Gastroesophageal sphincter (tissue), 4 donors: ENCODE measurements around the gene UEVLD. TPM values are rescaled to one million over a fixed set of nuclear protein-coding genes. Genes with fewer than 3 reads are reported as not detected.

Experiments used
- ATAC-seq: fragments of 150-250 bp; one replicate; pipeline ENCODE4 v1.9.1; 2016; ENCODE audit warnings: mild to moderate bottlenecking, moderate library complexity
- H3K27ac ChIP-seq, 4 donors: fragments of 200-600 bp; sonication (generic) in 3 of 4; 1 replicate in 3 of 4; 2 replicates in 1 of 4; pipeline ENCODE4 v1.5.1; 2016 to 2019
- H3K27me3 ChIP-seq: fragments of 200-600 bp; sonication (generic); one replicate; pipeline ENCODE4 v1.5.1; 2019
- H3K36me3 ChIP-seq, 2 donors: fragments of 200-600 bp; sonication (generic); one replicate each; pipeline ENCODE4 v1.5.1; 2019; ENCODE audit warnings: control low read depth in 1 of 2
- H3K4me1 ChIP-seq, 3 donors: fragments of 200-600 bp; sonication (generic); 1 replicate in 2 of 3; 2 replicates in 1 of 3; pipeline ENCODE4 v1.5.1; 2016 to 2019; ENCODE audit warnings: control low read depth in 2 of 3
- H3K4me3 ChIP-seq, 2 donors: fragments of 200-600 bp; sonication (generic); one replicate each; pipeline ENCODE4 v1.5.1; 2019; ENCODE audit warnings: mild to moderate bottlenecking in 1 of 2, moderate library complexity in 1 of 2
- H3K9me3 ChIP-seq, 3 donors: fragments of 200-600 bp; sonication (generic); one replicate each; pipeline ENCODE4 v1.5.1; 2017 to 2019; ENCODE audit warnings: control low read depth in 2 of 3
- EP300 ChIP-seq: sonication (generic); formaldehyde crosslinking; IDR thresholded peaks from one replicate; pipeline ENCODE4 v1.6.1; 2017; ENCODE audit warnings: antibody characterized with exemption, mild to moderate bottlenecking
- POLR2A ChIP-seq, 2 donors: fragments of 450-650 bp; IDR thresholded peaks; one replicate each; pipeline ENCODE4 v1.6.1; 2017; ENCODE audit warnings: antibody characterized with exemption in 2 of 2, mild to moderate bottlenecking in 2 of 2, moderate library complexity in 1 of 2
- POLR2AphosphoS5 ChIP-seq: sonication (generic); formaldehyde crosslinking; IDR thresholded peaks from one replicate; pipeline ENCODE4 v1.6.1; 2017; ENCODE audit warnings: antibody characterized with exemption
- WGBS, 2 donors: methylation state at CpG; one replicate each; pipeline ENCODE4 v1.1.5; 2018; ENCODE audit warnings: low coverage in 1 of 2; 5-methylcytosine and 5-hydroxymethylcytosine counted together
- total RNA-seq, 4 donors: library from RNA; depleted of rRNA; stranded (reverse); fragments of >200 nt; gene quantifications; one replicate each; pipeline ENCODE4 v1.1.0, GENCODE V29; 2016
- TF ChIP-seq, protein P1 (sequence below), 4 experiments: fragments of 200-600 bp in 2 of 4; fragments of 450-650 bp in 2 of 4; sonication (generic) in 1 of 4; IDR thresholded peaks; one replicate each; pipeline ENCODE4 v1.5.1; 2017 to 2019; ENCODE audit warnings: antibody characterized with exemption in 4 of 4, mild to moderate bottlenecking in 2 of 4, moderate library complexity in 2 of 4

Gene UEVLD
- total RNA-seq, result 10 to 100 TPM; 33.7 to 45.6 (median 38.9) TPM

DNA sequence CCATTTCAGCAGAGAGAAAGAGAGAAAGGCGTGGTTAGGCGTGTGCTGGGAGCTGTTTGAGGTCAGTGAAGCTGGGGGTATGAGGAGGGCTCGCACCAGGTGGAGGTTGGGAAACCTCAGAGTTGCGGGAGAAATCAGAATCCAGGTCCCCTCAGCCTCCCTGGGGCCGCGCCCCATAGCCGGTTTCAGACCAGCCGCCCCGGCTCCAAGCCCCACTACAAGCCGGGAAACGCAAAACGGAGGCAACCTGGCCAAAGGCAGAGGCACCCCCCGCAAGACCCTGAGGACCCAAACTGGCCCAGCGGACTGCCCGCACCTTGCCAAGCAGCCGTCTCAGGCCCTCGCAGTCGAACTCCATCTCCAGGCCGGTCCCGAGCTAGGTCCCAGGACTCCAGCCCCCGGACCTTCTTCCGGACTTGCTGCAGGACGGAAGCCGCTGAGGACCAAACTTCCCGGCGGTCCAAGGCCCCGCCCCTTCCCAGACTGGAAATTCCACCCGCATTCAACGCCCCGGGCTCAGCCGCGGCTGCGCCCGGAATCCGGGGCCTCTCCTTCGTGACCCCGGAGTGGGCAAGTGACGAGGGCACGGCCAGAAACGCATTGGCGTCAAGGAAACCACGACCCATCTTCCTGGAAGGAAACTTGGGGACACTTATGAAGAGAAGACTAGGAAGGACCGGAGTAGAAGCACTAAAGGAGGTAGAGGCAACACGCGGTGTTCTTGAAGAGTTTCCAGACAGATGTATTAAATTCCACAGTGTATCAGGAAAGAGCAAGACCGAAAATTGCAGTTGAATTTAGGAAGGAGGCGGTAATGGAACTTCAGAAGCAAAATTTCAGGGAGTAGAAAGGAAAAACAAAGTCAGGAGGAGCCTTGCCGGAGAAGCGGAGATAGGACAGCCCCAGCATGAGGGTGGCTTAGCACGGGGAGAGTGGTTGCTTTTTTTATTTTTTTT, at the start of gene UEVLD:
Gene UEVLD, minus strand, starts transcription at position 438 of the 956 bp plus-strand sequence. Its CDS starts 80 bp downstream, at position 358.
- Histone ChIP-seq H3K27ac (peak within 1 kb of the TSS; percentile 70 to 91 (median 88)), H3K9me3 (no peaks in the 10 kb centered on the region), H3K36me3 (no peaks in the 10 kb centered on the region), H3K4me1 (peaks cover 3 to 56% (median 10%) of the 10 kb centered on the region in 3 donors), H3K27me3 (no peaks in the 10 kb centered on the region), H3K4me3 (peak within 1 kb of the TSS; percentile 68 to 70)
- ATAC-seq, result peak; percentile 95
- WGBS, 2 donors, result 0 to 2% methylated on average over 12 to 14 of the region's 50 CpGs
- TF ChIP-seq EP300 (peak; percentile 15), POLR2AphosphoS5 (peak; percentile 96), POLR2A (IDR thresholded peaks at IDR 0.05) (peak; percentile 65 to 70)
- TF ChIP-seq, protein P1, sequence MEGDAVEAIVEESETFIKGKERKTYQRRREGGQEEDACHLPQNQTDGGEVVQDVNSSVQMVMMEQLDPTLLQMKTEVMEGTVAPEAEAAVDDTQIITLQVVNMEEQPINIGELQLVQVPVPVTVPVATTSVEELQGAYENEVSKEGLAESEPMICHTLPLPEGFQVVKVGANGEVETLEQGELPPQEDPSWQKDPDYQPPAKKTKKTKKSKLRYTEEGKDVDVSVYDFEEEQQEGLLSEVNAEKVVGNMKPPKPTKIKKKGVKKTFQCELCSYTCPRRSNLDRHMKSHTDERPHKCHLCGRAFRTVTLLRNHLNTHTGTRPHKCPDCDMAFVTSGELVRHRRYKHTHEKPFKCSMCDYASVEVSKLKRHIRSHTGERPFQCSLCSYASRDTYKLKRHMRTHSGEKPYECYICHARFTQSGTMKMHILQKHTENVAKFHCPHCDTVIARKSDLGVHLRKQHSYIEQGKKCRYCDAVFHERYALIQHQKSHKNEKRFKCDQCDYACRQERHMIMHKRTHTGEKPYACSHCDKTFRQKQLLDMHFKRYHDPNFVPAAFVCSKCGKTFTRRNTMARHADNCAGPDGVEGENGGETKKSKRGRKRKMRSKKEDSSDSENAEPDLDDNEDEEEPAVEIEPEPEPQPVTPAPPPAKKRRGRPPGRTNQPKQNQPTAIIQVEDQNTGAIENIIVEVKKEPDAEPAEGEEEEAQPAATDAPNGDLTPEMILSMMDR (IDR thresholded peaks at IDR 0.05), result no peak

DNA sequence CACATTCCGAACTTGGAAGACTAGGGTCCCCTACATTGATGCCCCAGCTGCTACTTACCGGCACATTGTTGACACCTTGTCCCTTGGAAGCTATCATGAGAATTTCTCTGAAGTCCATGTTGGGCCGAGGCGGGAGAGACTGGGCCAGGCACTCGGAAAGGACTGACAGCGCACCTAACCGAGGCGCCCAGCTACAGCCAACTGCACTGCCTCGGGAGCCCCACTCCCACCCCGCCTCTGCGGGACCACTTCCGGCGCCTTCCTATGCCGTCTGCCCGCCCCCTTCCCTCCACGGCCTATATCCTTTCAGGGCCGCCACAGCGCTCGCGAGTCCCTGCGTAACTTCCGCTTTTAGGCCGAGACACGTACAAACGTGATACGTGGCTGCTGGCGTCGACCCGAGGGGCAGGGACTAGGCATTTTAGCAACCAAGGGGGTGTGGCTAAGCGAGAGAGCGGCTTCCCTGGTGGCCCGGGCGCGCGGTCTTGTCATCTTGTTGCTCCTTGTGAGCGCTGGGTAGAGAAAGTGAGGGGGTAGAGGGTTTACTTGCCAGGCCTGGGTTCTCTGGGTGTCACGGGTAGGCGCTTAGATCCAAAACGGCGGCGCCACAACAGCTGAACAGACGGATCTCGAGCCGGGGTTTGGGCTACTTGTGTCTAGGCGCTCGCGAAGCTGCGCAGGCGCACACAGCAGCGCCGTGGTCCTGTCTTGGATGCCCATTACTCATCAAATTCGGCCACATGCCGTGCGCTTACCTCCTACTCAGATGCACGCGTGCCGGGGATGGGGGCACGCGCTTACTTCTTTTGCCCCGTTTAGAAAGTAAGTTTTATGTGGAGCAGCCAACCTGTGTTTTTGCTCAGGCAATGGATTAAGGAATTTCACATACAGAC, 45.9 kb upstream of the UEVLD start, which contains the start of gene SPTY2D1:
Gene SPTY2D1, minus strand, starts transcription at position 203 of the 893 bp plus-strand sequence. Its CDS starts 85 bp downstream, at position 118.
- peak; percentile 100 for ATAC-seq
- no peaks in the 10 kb centered on the region for H3K9me3 ChIP-seq
- no peaks in the 10 kb centered on the region for H3K27me3 ChIP-seq
- H3K4me3 ChIP-seq, result peak within 1 kb of the TSS; percentile 82 to 91
- peak within 1 kb of the TSS; percentile 56 to 95 (median 94) for H3K27ac ChIP-seq
- WGBS, 2 donors, result 0% methylated on average over 4 to 7 of the region's 60 CpGs
- H3K36me3 ChIP-seq, result no peaks in the 10 kb centered on the region
- peak; percentile 93 for TF ChIP-seq POLR2AphosphoS5
- TF ChIP-seq, protein P1 (IDR thresholded peaks at IDR 0.05), result peak in 2 of 4 experiments; percentile 17 to 33
- no peak for TF ChIP-seq EP300
- TF ChIP-seq POLR2A (IDR thresholded peaks at IDR 0.05), result peak; percentile 83 to 92
- H3K4me1 ChIP-seq, result peaks cover 0 to 49% (median 10%) of the 10 kb centered on the region in 3 donors

DNA sequence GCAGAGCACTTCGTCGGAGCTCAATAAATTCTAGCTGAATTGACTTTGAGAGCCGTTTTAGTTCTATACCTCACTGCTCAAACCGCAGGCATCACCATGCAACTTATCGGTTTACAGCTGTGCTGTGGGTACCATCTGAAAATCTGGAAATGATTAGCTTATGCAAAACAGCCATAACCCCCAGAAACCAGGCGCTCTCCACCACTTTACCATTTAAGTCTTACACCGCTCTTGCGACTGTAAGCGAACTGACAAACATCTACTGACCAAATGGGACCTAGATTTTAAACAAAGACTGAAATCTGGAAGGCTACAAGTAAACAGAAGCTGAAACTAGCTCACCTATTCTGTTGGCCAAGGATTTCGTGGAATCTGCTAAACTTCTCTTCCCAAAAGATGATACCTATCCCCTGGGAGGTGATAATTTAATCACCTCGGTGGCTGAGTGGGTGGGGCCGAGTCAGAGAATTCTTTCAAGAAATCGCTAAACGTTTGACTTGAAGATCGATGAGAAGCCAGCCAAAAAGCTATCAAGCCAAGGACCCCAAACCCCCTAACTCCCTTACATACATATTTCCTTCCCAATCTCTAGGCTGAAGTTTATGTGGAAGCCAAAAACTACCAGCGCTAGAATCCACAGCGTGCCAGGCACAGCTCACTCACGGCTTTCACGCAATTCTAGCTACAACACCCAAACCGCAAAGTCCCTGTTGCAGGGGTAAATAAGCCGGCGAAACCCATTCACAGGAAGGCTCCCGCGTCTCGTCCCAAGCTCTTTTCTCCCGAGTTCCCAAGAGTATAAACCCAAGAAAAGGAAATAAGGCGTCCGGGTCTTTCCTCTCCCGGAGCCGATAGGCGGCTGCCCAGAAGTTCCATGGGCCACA, 45.0 kb upstream of the UEVLD start:
- Histone ChIP-seq H3K4me3 (peak overlapping the region; percentile 82 to 91), H3K36me3 (no peaks in the 10 kb centered on the region), H3K4me1 (peaks cover 0 to 58% (median 10%) of the 10 kb centered on the region in 3 donors), H3K27me3 (no peaks in the 10 kb centered on the region), H3K27ac (peak overlapping the region; percentile 56 to 95 (median 94)), H3K9me3 (no peaks in the 10 kb centered on the region)
- WGBS, 2 donors, result 12 to 13% methylated on average over 9 to 19 of the region's 31 CpGs
- ATAC-seq, result no peak
- TF ChIP-seq POLR2AphosphoS5, result no peak
- TF ChIP-seq, protein P1 (IDR thresholded peaks at IDR 0.05), result no peak

DNA sequence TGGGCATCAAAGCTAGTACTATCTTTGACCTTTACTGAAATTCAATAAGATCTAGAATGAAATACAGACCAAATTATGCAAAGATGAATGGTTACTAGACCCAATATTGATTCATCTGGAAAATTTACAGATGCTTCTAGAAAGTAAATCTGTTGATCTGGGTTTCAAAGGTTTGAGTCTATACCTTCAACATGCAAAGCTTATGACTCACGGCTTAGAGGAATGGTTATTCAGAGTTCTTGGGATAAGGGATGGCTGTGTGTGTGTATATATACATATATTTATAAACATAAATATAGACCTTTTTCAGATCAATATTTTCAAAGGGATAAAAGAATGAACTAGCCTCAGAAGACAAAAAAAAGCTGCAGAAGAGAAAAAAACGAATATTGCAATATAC, 44.3 kb upstream of the UEVLD start:
- H3K4me1 ChIP-seq, result peaks cover 0 to 64% (median 10%) of the 10 kb centered on the region in 3 donors

More for the DNA sequence above, 44.3 kb upstream of the UEVLD start:
- no peaks in the 10 kb centered on the region for H3K27me3 ChIP-seq
- TF ChIP-seq EP300 (no peak), POLR2AphosphoS5 (no peak), POLR2A (IDR thresholded peaks at IDR 0.05) (no peak)
- TF ChIP-seq, protein P1 (IDR thresholded peaks at IDR 0.05), result no peak
- H3K27ac ChIP-seq, result peak overlapping the region in 1 of 4 donors; percentile 95
- no peak for ATAC-seq
- H3K4me3 ChIP-seq, result peak overlapping the region; percentile 82 to 91
- H3K9me3 ChIP-seq, result no peaks in the 10 kb centered on the region
- WGBS, 2 donors, result 10 to 58% methylated on average over 2 of the region's 2 CpGs
- no peaks in the 10 kb centered on the region for H3K36me3 ChIP-seq
